ENCODE data around the gene PLA2G1B. TPM values are rescaled to one million over a fixed set of nuclear protein-coding genes. Genes with fewer than 3 reads are reported as not detected.
A peak's percentile ranks its signal among the peaks of the same experiment; 100 is the strongest.

The PLA2G1B gene
- total and polyA plus RNA-seq, 2 of the 13 experiments (the other 11 are each of a cell fraction or from before 2014, with no cell fraction given): 0.33 to 1.4 TPM

GRCh38 chr12:120321382-120322202 lies 6.0 kb downstream of the PLA2G1B start (continued):
- TF ChIP-seq, protein P1, sequence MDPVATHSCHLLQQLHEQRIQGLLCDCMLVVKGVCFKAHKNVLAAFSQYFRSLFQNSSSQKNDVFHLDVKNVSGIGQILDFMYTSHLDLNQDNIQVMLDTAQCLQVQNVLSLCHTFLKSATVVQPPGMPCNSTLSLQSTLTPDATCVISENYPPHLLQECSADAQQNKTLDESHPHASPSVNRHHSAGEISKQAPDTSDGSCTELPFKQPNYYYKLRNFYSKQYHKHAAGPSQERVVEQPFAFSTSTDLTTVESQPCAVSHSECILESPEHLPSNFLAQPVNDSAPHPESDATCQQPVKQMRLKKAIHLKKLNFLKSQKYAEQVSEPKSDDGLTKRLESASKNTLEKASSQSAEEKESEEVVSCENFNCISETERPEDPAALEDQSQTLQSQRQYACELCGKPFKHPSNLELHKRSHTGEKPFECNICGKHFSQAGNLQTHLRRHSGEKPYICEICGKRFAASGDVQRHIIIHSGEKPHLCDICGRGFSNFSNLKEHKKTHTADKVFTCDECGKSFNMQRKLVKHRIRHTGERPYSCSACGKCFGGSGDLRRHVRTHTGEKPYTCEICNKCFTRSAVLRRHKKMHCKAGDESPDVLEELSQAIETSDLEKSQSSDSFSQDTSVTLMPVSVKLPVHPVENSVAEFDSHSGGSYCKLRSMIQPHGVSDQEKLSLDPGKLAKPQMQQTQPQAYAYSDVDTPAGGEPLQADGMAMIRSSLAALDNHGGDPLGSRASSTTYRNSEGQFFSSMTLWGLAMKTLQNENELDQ (CRISPR knock-in tag; IDR thresholded peaks at IDR 0.05; ENCODE audit: borderline replicate concordance): no peak
- TF ChIP-seq FOXA3 (CRISPR knock-in tag; IDR thresholded peaks at IDR 0.05): peak; percentile 79
- no peak for TF ChIP-seq MXD3 (CRISPR knock-in tag; IDR thresholded peaks at IDR 0.05)
- no peak for TF ChIP-seq KDM5B (CRISPR knock-in tag; IDR thresholded peaks at IDR 0.05; ENCODE audit: borderline replicate concordance)
- TF ChIP-seq, protein P2, sequence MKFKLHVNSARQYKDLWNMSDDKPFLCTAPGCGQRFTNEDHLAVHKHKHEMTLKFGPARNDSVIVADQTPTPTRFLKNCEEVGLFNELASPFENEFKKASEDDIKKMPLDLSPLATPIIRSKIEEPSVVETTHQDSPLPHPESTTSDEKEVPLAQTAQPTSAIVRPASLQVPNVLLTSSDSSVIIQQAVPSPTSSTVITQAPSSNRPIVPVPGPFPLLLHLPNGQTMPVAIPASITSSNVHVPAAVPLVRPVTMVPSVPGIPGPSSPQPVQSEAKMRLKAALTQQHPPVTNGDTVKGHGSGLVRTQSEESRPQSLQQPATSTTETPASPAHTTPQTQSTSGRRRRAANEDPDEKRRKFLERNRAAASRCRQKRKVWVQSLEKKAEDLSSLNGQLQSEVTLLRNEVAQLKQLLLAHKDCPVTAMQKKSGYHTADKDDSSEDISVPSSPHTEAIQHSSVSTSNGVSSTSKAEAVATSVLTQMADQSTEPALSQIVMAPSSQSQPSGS (CRISPR knock-in tag; IDR thresholded peaks at IDR 0.05): peak; percentile 60; the same call in 1 of the 2 replicates
- TF ChIP-seq ZNF3 (CRISPR knock-in tag; IDR thresholded peaks at IDR 0.05): no peak
- no peak for TF ChIP-seq NFATC3 (CRISPR knock-in tag; IDR thresholded peaks at IDR 0.05)
- no peak for TF ChIP-seq ZNF34 (CRISPR knock-in tag; IDR thresholded peaks at IDR 0.05; ENCODE audit: borderline replicate concordance)
- TF ChIP-seq ATF6 (CRISPR knock-in tag; conservative IDR thresholded peaks at IDR 0.05): no peak
- TF ChIP-seq, protein P3, sequence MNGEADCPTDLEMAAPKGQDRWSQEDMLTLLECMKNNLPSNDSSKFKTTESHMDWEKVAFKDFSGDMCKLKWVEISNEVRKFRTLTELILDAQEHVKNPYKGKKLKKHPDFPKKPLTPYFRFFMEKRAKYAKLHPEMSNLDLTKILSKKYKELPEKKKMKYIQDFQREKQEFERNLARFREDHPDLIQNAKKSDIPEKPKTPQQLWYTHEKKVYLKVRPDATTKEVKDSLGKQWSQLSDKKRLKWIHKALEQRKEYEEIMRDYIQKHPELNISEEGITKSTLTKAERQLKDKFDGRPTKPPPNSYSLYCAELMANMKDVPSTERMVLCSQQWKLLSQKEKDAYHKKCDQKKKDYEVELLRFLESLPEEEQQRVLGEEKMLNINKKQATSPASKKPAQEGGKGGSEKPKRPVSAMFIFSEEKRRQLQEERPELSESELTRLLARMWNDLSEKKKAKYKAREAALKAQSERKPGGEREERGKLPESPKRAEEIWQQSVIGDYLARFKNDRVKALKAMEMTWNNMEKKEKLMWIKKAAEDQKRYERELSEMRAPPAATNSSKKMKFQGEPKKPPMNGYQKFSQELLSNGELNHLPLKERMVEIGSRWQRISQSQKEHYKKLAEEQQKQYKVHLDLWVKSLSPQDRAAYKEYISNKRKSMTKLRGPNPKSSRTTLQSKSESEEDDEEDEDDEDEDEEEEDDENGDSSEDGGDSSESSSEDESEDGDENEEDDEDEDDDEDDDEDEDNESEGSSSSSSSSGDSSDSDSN (CRISPR knock-in tag; IDR thresholded peaks at IDR 0.05): peak; percentile 43; the same call in 1 of the 2 replicates
- TF ChIP-seq ZNF883 (CRISPR knock-in tag; IDR thresholded peaks at IDR 0.05; ENCODE audit: not compliant biosample characterization): no peak
- TF ChIP-seq CCAR2 (optimal IDR thresholded peaks at IDR 0.05; ENCODE audit: low read depth, low read length): no peak
- TF ChIP-seq HNF1B (CRISPR knock-in tag; IDR thresholded peaks at IDR 0.05): peak; percentile 86; the same call in 1 of the 2 replicates
- no peak for TF ChIP-seq ZNF225 (CRISPR knock-in tag; IDR thresholded peaks at IDR 0.05)
- no peak for TF ChIP-seq ZNF704 (CRISPR knock-in tag; IDR thresholded peaks at IDR 0.05; ENCODE audit: borderline replicate concordance)
- TF ChIP-seq NR2F2 (IDR thresholded peaks at IDR 0.05; ENCODE audit: borderline replicate concordance, low read depth): 0 out of 2 replicates have a peak, but pooled peaks have one; percentile 17
